Neural progenitor cell (in vitro differentiated cells): ENCODE results near the gene JAZF1. TPM values are rescaled to one million over a fixed set of nuclear protein-coding genes. Genes with fewer than 3 reads are reported as not detected.

Experiments
- DNase-seq: peaks from one replicate; pipeline ENCODE4 v3.0.0-alpha.2; 2016; ENCODE audit warnings: low spot score
- H2AFZ ChIP-seq: fragments of 200-600 bp; sonication (generic); replicated peaks from 2 replicates; pipeline ENCODE4 v1.6.1; 2016; ENCODE audit warnings: antibody characterized with exemption
- H3F3A ChIP-seq: fragments of 200-600 bp; sonication (generic); 2 replicates; pipeline ENCODE4 v1.6.1; 2016; ENCODE audit warnings: antibody characterized with exemption, low read depth
- H3K27ac ChIP-seq: fragments of 200-600 bp; sonication (generic); 2 replicates; pipeline ENCODE4 v1.5.1; 2016; ENCODE audit warnings: mild to moderate bottlenecking
- H3K27me3 ChIP-seq: fragments of 200-600 bp; sonication (generic); 2 replicates; pipeline ENCODE4 v1.6.1; 2016; ENCODE audit warnings: mild to moderate bottlenecking, moderate library complexity
- H3K36me3 ChIP-seq: fragments of 200-600 bp; sonication (generic); 2 replicates; pipeline ENCODE4 v1.5.1; 2016
- H3K4me1 ChIP-seq: fragments of 200-600 bp; sonication (generic); 2 replicates; pipeline ENCODE4 v1.6.1; 2016; ENCODE audit warnings: mixed run types
- H3K4me2 ChIP-seq: fragments of 200-600 bp; sonication (generic); 2 replicates; pipeline ENCODE4 v1.6.1; 2016
- H3K4me3 ChIP-seq: fragments of 200-600 bp; sonication (generic); 2 replicates; pipeline ENCODE4 v1.5.1; 2016
- H3K79me2 ChIP-seq: fragments of 200-600 bp; sonication (generic); 2 replicates; pipeline ENCODE4 v1.6.1; 2016; ENCODE audit warnings: low read depth
- H3K9ac ChIP-seq: fragments of 200-600 bp; sonication (generic); 2 replicates; pipeline ENCODE4 v1.6.1; 2016
- H3K9me3 ChIP-seq: fragments of 200-600 bp; sonication (generic); 2 replicates; pipeline ENCODE4 v1.5.1; 2016; ENCODE audit warnings: low read depth
- H4K20me1 ChIP-seq: fragments of 200-600 bp; sonication (generic); 2 replicates; pipeline ENCODE4 v1.6.1; 2016; ENCODE audit warnings: low read depth
- H3K27ac Mint-ChIP-seq: 3 replicates; pipeline ENCODE4 v1.8.0; 2021; ENCODE audit warnings: mixed read lengths
- H3K27me3 Mint-ChIP-seq: 2 replicates; pipeline ENCODE4 v1.8.0; 2022; ENCODE audit warnings: low read depth, mild to moderate bottlenecking, inconsistent platforms, moderate library complexity, mixed read lengths; ENCODE audit not compliant: insufficient read depth
- H3K36me3 Mint-ChIP-seq: 3 replicates; pipeline ENCODE4 v1.8.0; 2021; ENCODE audit warnings: mixed read lengths
- H3K4me1 Mint-ChIP-seq: 3 replicates; pipeline ENCODE4 v1.8.0; 2021; ENCODE audit warnings: mixed read lengths
- H3K4me3 Mint-ChIP-seq: 3 replicates; pipeline ENCODE4 v1.8.0; 2021; ENCODE audit warnings: mild to moderate bottlenecking, moderate library complexity, mixed read lengths
- H3K9me3 Mint-ChIP-seq: 3 replicates; pipeline ENCODE4 v1.8.0; 2020; ENCODE audit warnings: mixed read lengths
- CTCF ChIP-seq: fragments of 200-600 bp; sonication (generic); IDR thresholded peaks from 2 replicates; pipeline ENCODE4 v1.5.1; 2017; ENCODE audit warnings: antibody characterized with exemption, mild to moderate bottlenecking
- EZH2 ChIP-seq: fragments of 200-600 bp; sonication (generic); IDR thresholded peaks from 2 replicates; pipeline ENCODE4 v1.6.1; 2017; ENCODE audit warnings: antibody characterized with exemption, mild to moderate bottlenecking, moderate library complexity
- EZH2phosphoT487 ChIP-seq: fragments of 200-600 bp; sonication (generic); IDR thresholded peaks from 2 replicates; pipeline ENCODE4 v1.6.1; 2017; ENCODE audit warnings: antibody characterized with exemption
- total RNA-seq: library from RNA; depleted of rRNA; stranded (reverse); fragments of >200 nt; gene quantifications from 2 replicates; pipeline ENCODE4 v1.2.3, GENCODE V29; 2015; ENCODE audit warnings: low replicate concordance

The JAZF1 gene
- total RNA-seq, 1 donor from 2014 or later: 3.1 TPM

GRCh38 chr7:28125431-28126409 lies 54.9 kb downstream of the JAZF1 start:
- H3K27ac ChIP-seq: no peak overlapping the region

GRCh38 chr7:28124413-28124812 lies 56.2 kb downstream of the JAZF1 start:
- Histone ChIP-seq H3K9ac (no peak overlapping the region), H3K79me2 (no peaks in the 10 kb centered on the region), H2AFZ (peak overlapping the region; percentile 26), H3K27me3 (no peaks in the 10 kb centered on the region), H4K20me1 (no peaks in the 10 kb centered on the region), H3K9me3 (no peaks in the 10 kb centered on the region), H3K4me3 (no peak overlapping the region), H3K4me1 (peaks cover 4% of the 10 kb centered on the region), H3F3A (no peaks in the 10 kb centered on the region), H3K27ac (no peak overlapping the region), H3K4me2 (no peak overlapping the region), H3K36me3 (no peaks in the 10 kb centered on the region)
- TF ChIP-seq EZH2 (no peak), EZH2phosphoT487 (no peak), CTCF (no peak)
- H3K4me3 Mint-ChIP-seq: no peak overlapping the region
- H3K27ac Mint-ChIP-seq: no peak overlapping the region
- H3K4me1 Mint-ChIP-seq: peaks cover 7% of the 10 kb centered on the region
- DNase-seq: no peak
- H3K27me3 Mint-ChIP-seq: peaks cover 4% of the 10 kb centered on the region
- H3K36me3 Mint-ChIP-seq: no peaks in the 10 kb centered on the region
- H3K9me3 Mint-ChIP-seq: no peaks in the 10 kb centered on the region

More at GRCh38 chr7:28125431-28126409, 54.9 kb downstream of the JAZF1 start:
- H2AFZ ChIP-seq: no peak overlapping the region
- H3K79me2 ChIP-seq: no peaks in the 10 kb centered on the region
- DNase-seq: no peak
- Mint-ChIP-seq H3K36me3 (no peaks in the 10 kb centered on the region), H3K27ac (no peak overlapping the region), H3K9me3 (no peaks in the 10 kb centered on the region), H3K4me3 (no peak overlapping the region), H3K27me3 (peaks cover 4% of the 10 kb centered on the region), H3K4me1 (peaks cover 7% of the 10 kb centered on the region)
- TF ChIP-seq EZH2phosphoT487: no peak
- no peak for TF ChIP-seq EZH2
- TF ChIP-seq CTCF: no peak
- no peaks in the 10 kb centered on the region for H3K9me3 ChIP-seq
- no peak overlapping the region for H3K4me3 ChIP-seq
- H3K36me3 ChIP-seq: no peaks in the 10 kb centered on the region
- H3F3A ChIP-seq: no peaks in the 10 kb centered on the region
- no peaks in the 10 kb centered on the region for H3K27me3 ChIP-seq
- H4K20me1 ChIP-seq: no peaks in the 10 kb centered on the region
- no peak overlapping the region for H3K9ac ChIP-seq
- H3K4me2 ChIP-seq: no peak overlapping the region
- peaks cover 4% of the 10 kb centered on the region for H3K4me1 ChIP-seq

GRCh38 chr7:28123752-28124151 lies 56.8 kb downstream of the JAZF1 start:
- DNase-seq: no peak
- Histone ChIP-seq H4K20me1 (no peaks in the 10 kb centered on the region), H3F3A (no peaks in the 10 kb centered on the region), H3K27me3 (no peaks in the 10 kb centered on the region), H3K4me1 (peaks cover 4% of the 10 kb centered on the region), H3K36me3 (no peaks in the 10 kb centered on the region), H3K27ac (no peak overlapping the region), H3K9me3 (no peaks in the 10 kb centered on the region), H3K79me2 (no peaks in the 10 kb centered on the region), H3K4me3 (no peak overlapping the region), H3K4me2 (no peak overlapping the region), H2AFZ (no peak overlapping the region), H3K9ac (no peak overlapping the region)
- H3K4me3 Mint-ChIP-seq: no peak overlapping the region
- TF ChIP-seq EZH2 (no peak), EZH2phosphoT487 (no peak)
- H3K36me3 Mint-ChIP-seq: no peaks in the 10 kb centered on the region
- H3K4me1 Mint-ChIP-seq: peaks cover 5% of the 10 kb centered on the region
- H3K27me3 Mint-ChIP-seq: peaks cover 4% of the 10 kb centered on the region
- H3K9me3 Mint-ChIP-seq: no peaks in the 10 kb centered on the region
- no peak overlapping the region for H3K27ac Mint-ChIP-seq

- H3K79me2 ChIP-seq: no peaks in the 10 kb centered on the region
- H3K4me3 ChIP-seq: no peak overlapping the region
- Mint-ChIP-seq H3K9me3 (no peaks in the 10 kb centered on the region), H3K4me3 (no peak overlapping the region), H3K4me1 (peaks cover 5% of the 10 kb centered on the region), H3K27me3 (peaks cover 2% of the 10 kb centered on the region), H3K36me3 (no peaks in the 10 kb centered on the region), H3K27ac (no peak overlapping the region)
- no peak overlapping the region for H3K9ac ChIP-seq
- H4K20me1 ChIP-seq: no peaks in the 10 kb centered on the region
- no peaks in the 10 kb centered on the region for H3F3A ChIP-seq
- no peaks in the 10 kb centered on the region for H3K36me3 ChIP-seq
- TF ChIP-seq EZH2 (no peak), EZH2phosphoT487 (no peak), CTCF (no peak)
- no peak for DNase-seq
- peaks cover 4% of the 10 kb centered on the region for H3K4me1 ChIP-seq
- no peaks in the 10 kb centered on the region for H3K27me3 ChIP-seq
- H2AFZ ChIP-seq: no peak overlapping the region
- H3K27ac ChIP-seq: no peak overlapping the region
- no peaks in the 10 kb centered on the region for H3K9me3 ChIP-seq
- no peak overlapping the region for H3K4me2 ChIP-seq
Observed at GRCh38 chr7:28121496-28121895, 59.1 kb downstream of the JAZF1 start.
